ENCODE measurements around the gene NPAS3.

DNA sequence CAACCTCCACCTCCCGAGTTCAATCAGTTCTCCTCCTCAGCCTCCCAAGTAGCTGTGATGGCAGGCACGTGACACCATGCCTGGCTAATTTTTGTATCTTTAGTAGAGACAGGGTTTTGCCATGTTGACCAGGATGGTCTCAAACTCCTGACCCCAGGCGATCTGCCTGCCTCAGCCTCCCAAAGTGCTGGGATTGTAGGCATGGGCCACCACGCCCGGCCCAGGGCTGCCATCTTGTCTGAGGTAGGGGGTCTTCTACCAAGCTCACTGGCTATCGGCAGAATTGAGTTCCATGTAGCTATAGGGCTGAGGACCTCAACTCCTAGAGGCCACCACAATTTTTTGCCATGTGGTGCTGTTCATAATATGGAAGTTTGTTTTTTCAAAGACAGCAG is 896.6 kb downstream of the NPAS3 start:
- TF ChIP-seq, protein P1, sequence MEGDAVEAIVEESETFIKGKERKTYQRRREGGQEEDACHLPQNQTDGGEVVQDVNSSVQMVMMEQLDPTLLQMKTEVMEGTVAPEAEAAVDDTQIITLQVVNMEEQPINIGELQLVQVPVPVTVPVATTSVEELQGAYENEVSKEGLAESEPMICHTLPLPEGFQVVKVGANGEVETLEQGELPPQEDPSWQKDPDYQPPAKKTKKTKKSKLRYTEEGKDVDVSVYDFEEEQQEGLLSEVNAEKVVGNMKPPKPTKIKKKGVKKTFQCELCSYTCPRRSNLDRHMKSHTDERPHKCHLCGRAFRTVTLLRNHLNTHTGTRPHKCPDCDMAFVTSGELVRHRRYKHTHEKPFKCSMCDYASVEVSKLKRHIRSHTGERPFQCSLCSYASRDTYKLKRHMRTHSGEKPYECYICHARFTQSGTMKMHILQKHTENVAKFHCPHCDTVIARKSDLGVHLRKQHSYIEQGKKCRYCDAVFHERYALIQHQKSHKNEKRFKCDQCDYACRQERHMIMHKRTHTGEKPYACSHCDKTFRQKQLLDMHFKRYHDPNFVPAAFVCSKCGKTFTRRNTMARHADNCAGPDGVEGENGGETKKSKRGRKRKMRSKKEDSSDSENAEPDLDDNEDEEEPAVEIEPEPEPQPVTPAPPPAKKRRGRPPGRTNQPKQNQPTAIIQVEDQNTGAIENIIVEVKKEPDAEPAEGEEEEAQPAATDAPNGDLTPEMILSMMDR (conservative IDR thresholded peaks at IDR 0.05; ENCODE audit: low read depth, low read length), result no peak
- no peak for TF ChIP-seq EZH2 (IDR thresholded peaks at IDR 0.05; ENCODE audit: borderline replicate concordance, low read depth, low read length, poor library complexity, severe bottlenecking)
